ENCODE measurements around the gene PLCXD3. TPM values are rescaled to one million over a fixed set of nuclear protein-coding genes. Genes with fewer than 3 reads are reported as not detected.

The PLCXD3 gene
- total and polyA plus RNA-seq, 2 of the 8 experiments (the other 6 are each of a cell fraction or from before 2014, with no cell fraction given), result 0.03 to 0.07 TPM

- CTCF ChIA-PET (ENCODE audit: partially characterized antibody), result interaction anchor here (1.1 kb wide), 1 partner anchor 78 kb away, joined by 6 read pairs; no protein-coding TSS in a partner anchor
- no peak overlapping the region for H3K56ac ChIP-seq (replicated peaks; ENCODE audit: insufficient read length, low read depth, low read length)
- H2BK120ac ChIP-seq (replicated peaks; ENCODE audit: low read depth, low read length), result no peak overlapping the region
- no peaks in the 10 kb centered on the region for H3K79me2 ChIP-seq (ENCODE audit: control insufficient read depth in 1 of 2, insufficient read depth in 2 of 2, low read length in 2 of 2)
- H3K23ac ChIP-seq (ENCODE audit: insufficient read length), result no peak overlapping the region
- H3K79me1 ChIP-seq (ENCODE audit: low read depth, low read length), result no peaks in the 10 kb centered on the region
- no peak overlapping the region for H3K14ac ChIP-seq (ENCODE audit: insufficient read length)
- H3K4ac ChIP-seq (replicated peaks; ENCODE audit: insufficient read length, low read depth, low read length), result no peak overlapping the region
- no peak overlapping the region for H3K4me3 ChIP-seq (ENCODE audit: extremely low read depth in 1 of 4, insufficient read depth in 2 of 4, low read depth in 3 of 4, low read length in 4 of 4)
- no peak overlapping the region for H3K18ac ChIP-seq (ENCODE audit: extremely low read depth, low read length)
- POLR2A ChIA-PET (ENCODE audit: partially characterized antibody), result no interaction called here
- H4K91ac ChIP-seq (replicated peaks; ENCODE audit: insufficient read length, low read length), result no peak overlapping the region
- H2BK15ac ChIP-seq (ENCODE audit: low read length), result no peak overlapping the region
- no peak overlapping the region for H4K8ac ChIP-seq (ENCODE audit: extremely low read depth, insufficient read depth, low read length)
- H4K5ac ChIP-seq (ENCODE audit: insufficient read length, low read depth, low read length), result no peak overlapping the region
- no peak overlapping the region for H2BK20ac ChIP-seq (ENCODE audit: low read length)
- no peak overlapping the region for H3K9ac ChIP-seq (replicated peaks in 1 of 4; ENCODE audit: extremely low read depth in 1 of 4, low read depth in 3 of 4, low read length in 3 of 4)
- no peaks in the 10 kb centered on the region for H3K4me1 ChIP-seq (replicated peaks in 1 of 4; ENCODE audit: control insufficient read depth in 3 of 4, insufficient read depth in 4 of 4, low read length in 3 of 4)
- H2BK12ac ChIP-seq (ENCODE audit: low read depth, low read length), result no peak overlapping the region
- no peak for FAIRE-seq
- no peak overlapping the region for H2AFZ ChIP-seq (ENCODE audit: low read length)
- H3K23me2 ChIP-seq (ENCODE audit: low read depth, low read length), result no peaks in the 10 kb centered on the region
- TF ChIP-seq GABPA (IDR thresholded peaks at IDR 0.05; ENCODE audit: borderline replicate concordance, insufficient read depth, low read length) (no peak), TAF7 (optimal IDR thresholded peaks at IDR 0.05; ENCODE audit: borderline replicate concordance, low read depth, low read length) (no peak), NANOG (IDR thresholded peaks at IDR 0.05; ENCODE audit: insufficient read depth, low read depth, low read length, poor library complexity, severe bottlenecking) (no peak), HDAC6 (IDR thresholded peaks at IDR 0.05; ENCODE audit: low read depth, low read length) (no peak), SP1 (IDR thresholded peaks at IDR 0.05; ENCODE audit: low read depth, low read length) (no peak), KDM1A (IDR thresholded peaks at IDR 0.05; ENCODE audit: borderline replicate concordance, low read length) (no peak), CEBPB (IDR thresholded peaks at IDR 0.05; ENCODE audit: low read depth, low read length) (no peak), PHF8 (conservative IDR thresholded peaks at IDR 0.05; ENCODE audit: low read depth, low read length) (no peak), TAF1 (IDR thresholded peaks at IDR 0.05; ENCODE audit: low read depth, low read length) (no peak), GTF2F1 (IDR thresholded peaks at IDR 0.05; ENCODE audit: borderline replicate concordance, low read depth, low read length) (no peak), POU5F1 (IDR thresholded peaks at IDR 0.05; ENCODE audit: low read depth, low read length) (no peak), SIX5 (IDR thresholded peaks at IDR 0.05; ENCODE audit: low read depth, low read length) (no peak), KDM4A (IDR thresholded peaks at IDR 0.05; ENCODE audit: low read depth, low read length, severe bottlenecking) (no peak), EP300 (IDR thresholded peaks at IDR 0.05; ENCODE audit: borderline replicate concordance in 1 of 2, low read depth in 2 of 2, low read length in 2 of 2) (no peak)
- DNase-seq (ENCODE audit: low read depth in 1 of 2, low spot score in 2 of 2), result no peak
- 81% methylated on average over 3 of the region's 3 CpGs; no CpG with 5 or more reads in 1 of the 2 experiments for WGBS, 2 experiments (ENCODE audit: extremely low coverage in 1 of 2, insufficient coverage in 1 of 2, insufficient read length in 1 of 2, insufficient replicate concordance in 2 of 2, low coverage in 1 of 2, low lambda C conversion rate in 2 of 2, missing lambda C conversion rate in 1 of 2)
- H3K27ac ChIP-seq (ENCODE audit: low read depth, low read length), result no peak overlapping the region
- no peaks in the 10 kb centered on the region for H4K20me1 ChIP-seq (replicated peaks in 1 of 2; ENCODE audit: control insufficient read depth in 1 of 2, insufficient read depth in 2 of 2, low read length in 2 of 2)
- no peaks in the 10 kb centered on the region for H3K9me3 ChIP-seq (ENCODE audit: insufficient read depth in 2 of 2, low read depth in 1 of 2, low read length in 1 of 2)
- no peak overlapping the region for H3K4me2 ChIP-seq (ENCODE audit: insufficient read depth in 1 of 2, low read depth in 2 of 2, low read length in 2 of 2)
- no peak overlapping the region for H2AK5ac ChIP-seq (ENCODE audit: low read depth, low read length)
- no peak overlapping the region for H2BK5ac ChIP-seq (ENCODE audit: low read depth, low read length)
- no peaks in the 10 kb centered on the region for H3K36me3 ChIP-seq (ENCODE audit: control insufficient read depth in 2 of 4, insufficient read depth in 4 of 4, low read length in 3 of 4)
- H3K27me3 ChIP-seq (replicated peaks in 1 of 4; ENCODE audit: control insufficient read depth in 3 of 4, extremely low read depth in 1 of 4, insufficient read depth in 3 of 4, low read length in 3 of 4), result no peaks in the 10 kb centered on the region
Measured at GRCh38 chr5:41559184-41559583, 48.8 kb upstream of the PLCXD3 start.
